ENCODE measurements around the gene KLF7.

KLF7 gene

GRCh38 chr2:207085110-207085509 lies 80.6 kb downstream of the KLF7 start:
- TF ChIP-seq POLR2A (IDR thresholded peaks at IDR 0.05; ENCODE audit: low read depth, low read length) (no peak), PAX5 (IDR thresholded peaks at IDR 0.05; ENCODE audit: insufficient read depth, low read length, severe bottlenecking) (no peak), POU2F2 (IDR thresholded peaks at IDR 0.05; ENCODE audit: low read depth, low read length) (no peak), SPI1 (IDR thresholded peaks at IDR 0.05; ENCODE audit: low read depth, low read length) (no peak), TAF1 (IDR thresholded peaks at IDR 0.05; ENCODE audit: low read depth, low read length) (no peak), POLR2AphosphoS5 (IDR thresholded peaks at IDR 0.05; ENCODE audit: low read depth, low read length) (no peak)
- DNase-seq (ENCODE audit: insufficient read length, low spot score), result no peak
- no peak for FAIRE-seq

GRCh38 chr2:207083361-207084110 lies 82.2 kb downstream of the KLF7 start:
- DNase-seq (ENCODE audit: insufficient read length, low spot score) (no peak), FAIRE-seq (no peak)
- TF ChIP-seq SPI1 (IDR thresholded peaks at IDR 0.05; ENCODE audit: low read depth, low read length) (no peak), TAF1 (IDR thresholded peaks at IDR 0.05; ENCODE audit: low read depth, low read length) (no peak), POLR2AphosphoS5 (IDR thresholded peaks at IDR 0.05; ENCODE audit: low read depth, low read length) (no peak), POLR2A (IDR thresholded peaks at IDR 0.05; ENCODE audit: low read depth, low read length) (no peak), POU2F2 (IDR thresholded peaks at IDR 0.05; ENCODE audit: low read depth, low read length) (no peak), PAX5 (IDR thresholded peaks at IDR 0.05; ENCODE audit: insufficient read depth, low read length, severe bottlenecking) (no peak)

GRCh38 chr2:207082619-207083018 lies 83.1 kb downstream of the KLF7 start:
- DNase-seq (ENCODE audit: insufficient read length, low spot score) (no peak), FAIRE-seq (no peak)
- TF ChIP-seq SPI1 (IDR thresholded peaks at IDR 0.05; ENCODE audit: low read depth, low read length), result no peak
- TF ChIP-seq TAF1 (IDR thresholded peaks at IDR 0.05; ENCODE audit: low read depth, low read length), result no peak
- no peak for TF ChIP-seq POU2F2 (IDR thresholded peaks at IDR 0.05; ENCODE audit: low read depth, low read length)
- TF ChIP-seq POLR2AphosphoS5 (IDR thresholded peaks at IDR 0.05; ENCODE audit: low read depth, low read length), result no peak
- TF ChIP-seq POLR2A (IDR thresholded peaks at IDR 0.05; ENCODE audit: low read depth, low read length), result no peak
- TF ChIP-seq PAX5 (IDR thresholded peaks at IDR 0.05; ENCODE audit: insufficient read depth, low read length, severe bottlenecking), result no peak

- FAIRE-seq, result no peak
- TF ChIP-seq POLR2A (IDR thresholded peaks at IDR 0.05; ENCODE audit: low read depth, low read length) (no peak), POLR2AphosphoS5 (IDR thresholded peaks at IDR 0.05; ENCODE audit: low read depth, low read length) (no peak), SPI1 (IDR thresholded peaks at IDR 0.05; ENCODE audit: low read depth, low read length) (no peak), TAF1 (IDR thresholded peaks at IDR 0.05; ENCODE audit: low read depth, low read length) (no peak), POU2F2 (IDR thresholded peaks at IDR 0.05; ENCODE audit: low read depth, low read length) (no peak), PAX5 (IDR thresholded peaks at IDR 0.05; ENCODE audit: insufficient read depth, low read length, severe bottlenecking) (no peak)
- no peak for DNase-seq (ENCODE audit: insufficient read length, low spot score)
Observed at GRCh38 chr2:207078186-207078798, 87.5 kb downstream of the KLF7 start.

GRCh38 chr2:207077266-207077665 lies 88.5 kb downstream of the KLF7 start:
- FAIRE-seq (no peak), DNase-seq (ENCODE audit: insufficient read length, low spot score) (no peak)
- no peak for TF ChIP-seq POU2F2 (IDR thresholded peaks at IDR 0.05; ENCODE audit: low read depth, low read length)
- no peak for TF ChIP-seq PAX5 (IDR thresholded peaks at IDR 0.05; ENCODE audit: insufficient read depth, low read length, severe bottlenecking)
- no peak for TF ChIP-seq SPI1 (IDR thresholded peaks at IDR 0.05; ENCODE audit: low read depth, low read length)
- no peak for TF ChIP-seq TAF1 (IDR thresholded peaks at IDR 0.05; ENCODE audit: low read depth, low read length)
- TF ChIP-seq POLR2AphosphoS5 (IDR thresholded peaks at IDR 0.05; ENCODE audit: low read depth, low read length), result no peak
- TF ChIP-seq POLR2A (IDR thresholded peaks at IDR 0.05; ENCODE audit: low read depth, low read length), result no peak

GRCh38 chr2:207075456-207075855 lies 90.3 kb downstream of the KLF7 start:
- no peak for FAIRE-seq
- no peak for TF ChIP-seq POLR2AphosphoS5 (IDR thresholded peaks at IDR 0.05; ENCODE audit: low read depth, low read length)
- TF ChIP-seq POU2F2 (IDR thresholded peaks at IDR 0.05; ENCODE audit: low read depth, low read length), result no peak
- no peak for TF ChIP-seq PAX5 (IDR thresholded peaks at IDR 0.05; ENCODE audit: insufficient read depth, low read length, severe bottlenecking)
- TF ChIP-seq TAF1 (IDR thresholded peaks at IDR 0.05; ENCODE audit: low read depth, low read length), result no peak
- no peak for TF ChIP-seq SPI1 (IDR thresholded peaks at IDR 0.05; ENCODE audit: low read depth, low read length)
- TF ChIP-seq POLR2A (IDR thresholded peaks at IDR 0.05; ENCODE audit: low read depth, low read length), result no peak
- no peak for DNase-seq (ENCODE audit: insufficient read length, low spot score)

GRCh38 chr2:207073801-207074678 lies 91.7 kb downstream of the KLF7 start:
- DNase-seq (ENCODE audit: insufficient read length, low spot score), result no peak
- peak; percentile 51 for FAIRE-seq

GRCh38 chr2:207073412-207073800 lies 92.3 kb downstream of the KLF7 start:
- TF ChIP-seq TAF1 (IDR thresholded peaks at IDR 0.05; ENCODE audit: low read depth, low read length) (no peak), SPI1 (IDR thresholded peaks at IDR 0.05; ENCODE audit: low read depth, low read length) (no peak), PAX5 (IDR thresholded peaks at IDR 0.05; ENCODE audit: insufficient read depth, low read length, severe bottlenecking) (no peak), POLR2AphosphoS5 (IDR thresholded peaks at IDR 0.05; ENCODE audit: low read depth, low read length) (no peak), POU2F2 (IDR thresholded peaks at IDR 0.05; ENCODE audit: low read depth, low read length) (no peak), POLR2A (IDR thresholded peaks at IDR 0.05; ENCODE audit: low read depth, low read length) (no peak)
- FAIRE-seq (no peak), DNase-seq (ENCODE audit: insufficient read length, low spot score) (no peak)

More at GRCh38 chr2:207073801-207074678, 91.7 kb downstream of the KLF7 start:
- no peak for TF ChIP-seq SPI1 (IDR thresholded peaks at IDR 0.05; ENCODE audit: low read depth, low read length)
- no peak for TF ChIP-seq POLR2A (IDR thresholded peaks at IDR 0.05; ENCODE audit: low read depth, low read length)
- no peak for TF ChIP-seq POLR2AphosphoS5 (IDR thresholded peaks at IDR 0.05; ENCODE audit: low read depth, low read length)
- no peak for TF ChIP-seq PAX5 (IDR thresholded peaks at IDR 0.05; ENCODE audit: insufficient read depth, low read length, severe bottlenecking)
- no peak for TF ChIP-seq POU2F2 (IDR thresholded peaks at IDR 0.05; ENCODE audit: low read depth, low read length)
- TF ChIP-seq TAF1 (IDR thresholded peaks at IDR 0.05; ENCODE audit: low read depth, low read length), result no peak

All from GM12891 (cell line).